Activated naive CD4-positive, alpha-beta T cell treated with anti-CD3 and anti-CD28 coated beads, Interleukin-2, amount 10 ng/mL, durations not matched to agents 7 days and 5 days (primary cell): ENCODE results near the gene SERINC3.

Source experiments
- CTCF ChIA-PET: fragments of 350-600 bp; sonication (Branson Sonifier 250); formaldehyde crosslinking; loops from one replicate; lab custom pipeline; 2021; ENCODE audit warnings: antibody characterized with exemption; lab: Charles Lee
- DNase-seq: peaks from one replicate; pipeline ENCODE4 v3.0.0-alpha.2; 2020
- H3K27ac Mint-ChIP-seq: one replicate; pipeline ENCODE4 v1.8.0; 2021; ENCODE audit warnings: mild to moderate bottlenecking, moderate library complexity, mixed read lengths
- H3K27me3 Mint-ChIP-seq: one replicate; pipeline ENCODE4 v1.8.0; 2021; ENCODE audit warnings: mild to moderate bottlenecking, mixed read lengths
- H3K36me3 Mint-ChIP-seq: one replicate; pipeline ENCODE4 v1.8.0; 2021; ENCODE audit warnings: mixed read lengths
- H3K4me1 Mint-ChIP-seq: one replicate; pipeline ENCODE4 v1.8.0; 2021; ENCODE audit warnings: mixed read lengths
- H3K4me3 Mint-ChIP-seq: one replicate; pipeline ENCODE4 v1.8.0; 2021; ENCODE audit warnings: mild to moderate bottlenecking, moderate library complexity, mixed read lengths
- H3K9me3 Mint-ChIP-seq: one replicate; pipeline ENCODE4 v1.8.0; 2021; ENCODE audit warnings: mixed read lengths

SERINC3 gene

DNA sequence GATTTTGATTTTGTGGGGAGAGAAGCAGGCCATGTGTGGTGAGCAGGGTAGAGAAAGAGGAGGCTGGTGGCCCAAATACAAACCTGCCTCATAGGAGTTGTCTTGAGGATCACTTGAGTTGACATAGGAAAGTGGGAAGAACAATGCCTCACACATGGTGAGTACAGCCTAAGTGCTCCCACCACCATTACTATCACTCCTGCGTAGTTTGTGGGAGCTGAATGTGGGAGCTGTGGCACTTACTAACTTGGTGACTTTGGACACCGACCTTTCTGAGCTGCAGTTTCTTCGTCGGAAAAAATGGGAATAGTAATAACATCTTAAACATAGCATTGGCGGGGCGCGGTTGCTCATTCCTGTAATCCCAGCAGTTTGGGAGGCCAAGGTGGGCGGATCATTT, 25.5 kb upstream of the SERINC3 start:
- Mint-ChIP-seq H3K27me3 (no peaks in the 10 kb centered on the region), H3K4me3 (no peak overlapping the region), H3K36me3 (no peaks in the 10 kb centered on the region), H3K4me1 (no peaks in the 10 kb centered on the region), H3K27ac (no peak overlapping the region), H3K9me3 (no peaks in the 10 kb centered on the region)
- CTCF ChIA-PET = no interaction called here
- no peak for DNase-seq

DNA sequence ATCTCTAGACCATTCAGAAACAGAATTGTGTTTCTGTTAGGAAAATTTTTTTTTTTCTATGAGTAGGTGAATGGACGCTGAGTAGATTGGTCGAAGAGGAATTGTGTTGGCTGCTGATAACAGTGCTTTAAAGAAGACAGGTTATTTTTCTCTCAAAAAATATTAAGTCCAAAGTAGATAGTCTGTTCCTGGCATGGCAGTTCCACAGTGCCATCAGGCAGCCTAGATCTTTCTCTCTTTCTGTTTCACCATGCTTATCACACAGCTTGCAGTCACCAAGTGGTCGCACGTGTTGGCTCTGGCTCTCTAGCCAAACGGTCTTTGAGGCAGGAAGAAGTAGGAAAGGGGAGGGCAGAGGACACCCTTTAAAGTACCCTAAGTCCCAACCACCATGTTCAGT, 22.4 kb upstream of the SERINC3 start:
- CTCF ChIA-PET = no interaction called here
- no peaks in the 10 kb centered on the region for H3K36me3 Mint-ChIP-seq

DNA sequence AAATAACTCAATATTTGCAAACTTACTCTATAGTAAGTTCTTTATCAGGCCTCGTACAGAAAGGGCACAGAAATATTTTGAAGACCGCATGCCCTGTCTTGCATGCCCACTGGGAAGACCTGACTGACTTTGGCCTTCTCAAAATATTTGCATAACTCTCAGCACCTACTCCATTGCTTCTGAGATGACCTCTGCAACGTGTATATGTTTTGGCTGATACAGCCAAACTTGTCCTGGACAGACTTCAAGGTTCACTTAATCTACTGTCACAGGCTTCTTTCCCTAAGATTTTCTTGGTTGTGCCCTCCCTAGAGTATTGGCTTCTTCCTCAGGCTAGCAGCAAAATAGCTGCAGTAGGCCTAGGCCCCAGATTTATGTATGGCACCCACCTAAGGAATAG, 21.5 kb upstream of the SERINC3 start:
- DNase-seq = no peak
- Mint-ChIP-seq H3K27ac (no peak overlapping the region), H3K4me3 (no peak overlapping the region), H3K4me1 (no peaks in the 10 kb centered on the region), H3K9me3 (no peaks in the 10 kb centered on the region), H3K36me3 (no peaks in the 10 kb centered on the region), H3K27me3 (no peaks in the 10 kb centered on the region)
- CTCF ChIA-PET = no interaction called here

More for the DNA sequence above, 22.4 kb upstream of the SERINC3 start:
- no peak overlapping the region for H3K4me3 Mint-ChIP-seq
- no peak for DNase-seq
- no peaks in the 10 kb centered on the region for H3K27me3 Mint-ChIP-seq
- H3K4me1 Mint-ChIP-seq = no peaks in the 10 kb centered on the region
- H3K9me3 Mint-ChIP-seq = no peaks in the 10 kb centered on the region
- no peak overlapping the region for H3K27ac Mint-ChIP-seq

DNA sequence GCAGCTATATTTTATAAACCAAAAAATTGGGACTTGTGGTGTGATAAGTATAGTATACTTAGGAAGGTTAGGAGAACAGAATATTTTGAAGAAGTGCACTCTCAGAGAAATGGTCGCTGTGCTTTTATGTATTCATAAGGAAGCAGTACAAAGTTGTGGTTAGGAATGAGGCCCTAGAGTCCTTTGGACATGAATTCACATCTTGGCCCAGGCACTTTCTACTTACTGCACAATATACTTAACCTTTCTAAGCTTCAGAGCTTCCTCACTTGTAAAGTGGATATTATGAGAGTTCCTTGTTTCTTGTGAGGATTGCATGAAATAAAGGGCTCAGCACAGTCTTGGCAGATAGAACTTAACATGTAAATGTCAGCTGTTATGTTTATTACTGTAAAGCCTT, 21.0 kb upstream of the SERINC3 start:
- CTCF ChIA-PET = no interaction called here
- Mint-ChIP-seq H3K4me1 (no peaks in the 10 kb centered on the region), H3K27me3 (no peaks in the 10 kb centered on the region), H3K27ac (no peak overlapping the region), H3K36me3 (no peaks in the 10 kb centered on the region), H3K9me3 (no peaks in the 10 kb centered on the region), H3K4me3 (no peak overlapping the region)
- DNase-seq = no peak

DNA sequence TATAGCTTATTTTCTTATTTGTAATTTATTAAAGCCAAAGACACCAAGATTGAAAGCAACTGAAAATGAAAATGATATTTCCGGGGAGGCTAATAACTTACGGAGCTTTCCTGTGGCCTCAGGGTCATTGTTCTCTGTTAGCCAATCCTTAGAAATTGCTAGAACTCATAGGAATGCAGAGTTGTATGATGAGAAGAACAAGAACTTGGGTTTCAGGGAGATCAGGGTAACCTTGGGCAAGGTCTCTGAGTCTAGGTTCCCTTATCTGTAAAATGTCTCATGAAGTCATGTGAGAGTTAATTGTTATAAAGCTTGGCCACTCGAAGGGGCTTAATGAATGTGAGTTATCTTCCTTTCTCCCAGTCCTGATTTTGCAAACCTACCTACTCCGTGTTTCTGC, 20.1 kb upstream of the SERINC3 start:
- DNase-seq = no peak
- Mint-ChIP-seq H3K36me3 (no peaks in the 10 kb centered on the region), H3K27me3 (no peaks in the 10 kb centered on the region), H3K27ac (no peak overlapping the region), H3K4me1 (no peaks in the 10 kb centered on the region), H3K9me3 (no peaks in the 10 kb centered on the region), H3K4me3 (no peak overlapping the region)
- CTCF ChIA-PET = interaction anchor here (0.9 kb wide), 1 partner anchor 56 kb away, joined by 3 read pairs; no protein-coding TSS in a partner anchor

- Mint-ChIP-seq H3K4me3 (no peak overlapping the region), H3K36me3 (no peaks in the 10 kb centered on the region), H3K4me1 (no peaks in the 10 kb centered on the region), H3K27me3 (peaks cover 8% of the 10 kb centered on the region), H3K9me3 (no peaks in the 10 kb centered on the region), H3K27ac (no peak overlapping the region)
- DNase-seq = no peak
- CTCF ChIA-PET = no interaction called here
Observed at GRCh38 chr20:44540834-44541233, 19.0 kb upstream of the SERINC3 start.

DNA sequence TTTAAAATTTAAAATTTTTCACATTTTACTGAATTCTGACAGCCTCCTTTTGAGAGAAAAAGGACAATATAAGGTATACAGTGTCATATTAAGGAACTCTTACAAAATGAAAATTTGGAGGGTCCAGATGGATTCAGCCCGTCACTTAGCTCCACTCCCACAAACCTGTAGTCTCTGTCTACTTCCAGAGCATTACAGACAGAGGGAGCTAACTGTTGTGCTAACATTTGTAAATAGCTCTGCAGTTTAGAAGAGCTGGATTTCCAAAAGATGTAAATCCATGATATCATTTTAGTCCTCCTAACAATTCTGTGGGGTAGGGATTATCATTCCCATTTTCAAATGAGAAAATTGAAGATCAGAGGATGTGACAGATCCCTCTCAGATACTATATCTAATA, 16.1 kb upstream of the SERINC3 start:
- Mint-ChIP-seq H3K4me1 (no peaks in the 10 kb centered on the region), H3K4me3 (no peak overlapping the region), H3K27me3 (peaks cover 9% of the 10 kb centered on the region), H3K36me3 (no peaks in the 10 kb centered on the region), H3K27ac (no peak overlapping the region), H3K9me3 (no peaks in the 10 kb centered on the region)
- no peak for DNase-seq
- CTCF ChIA-PET = no interaction called here

DNA sequence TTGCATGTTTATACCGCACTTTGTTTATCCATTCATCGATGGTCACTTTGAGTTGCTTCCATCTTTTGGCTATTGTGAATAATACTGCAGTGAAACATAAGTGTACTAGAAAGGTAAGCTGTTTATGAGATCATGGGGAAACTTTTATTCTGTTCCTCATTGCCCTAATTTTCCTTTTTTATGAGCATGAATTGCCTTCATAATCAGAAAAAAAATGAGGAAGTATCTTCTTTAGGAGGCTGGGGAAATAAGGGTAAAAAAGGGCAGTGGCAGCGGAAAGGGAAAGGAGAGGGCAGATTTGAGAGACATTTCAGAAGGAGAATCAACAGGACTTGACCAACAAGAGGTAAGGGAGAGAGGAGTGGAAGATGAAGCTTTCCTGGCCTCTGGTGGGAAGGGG, 14.3 kb upstream of the SERINC3 start:
- DNase-seq = no peak
- no peaks in the 10 kb centered on the region for H3K36me3 Mint-ChIP-seq
- H3K4me3 Mint-ChIP-seq = no peak overlapping the region
- no peaks in the 10 kb centered on the region for H3K9me3 Mint-ChIP-seq
- peaks cover 13% of the 10 kb centered on the region for H3K27me3 Mint-ChIP-seq
- peaks cover 6% of the 10 kb centered on the region for H3K4me1 Mint-ChIP-seq
- CTCF ChIA-PET = no interaction called here
- H3K27ac Mint-ChIP-seq = no peak overlapping the region

- no peak for DNase-seq
- CTCF ChIA-PET = no interaction called here
- Mint-ChIP-seq H3K4me1 (peaks cover 9% of the 10 kb centered on the region), H3K9me3 (no peaks in the 10 kb centered on the region), H3K36me3 (no peaks in the 10 kb centered on the region), H3K27me3 (peaks cover 13% of the 10 kb centered on the region), H3K4me3 (no peak overlapping the region), H3K27ac (no peak overlapping the region)
Observed at GRCh38 chr20:44533928-44534327, 12.1 kb upstream of the SERINC3 start.

GRCh38 chr20:44532981-44533331, 11.1 kb upstream of the SERINC3 start:
- Mint-ChIP-seq H3K27me3 (peaks cover 18% of the 10 kb centered on the region), H3K36me3 (no peaks in the 10 kb centered on the region), H3K9me3 (no peaks in the 10 kb centered on the region), H3K4me1 (peaks cover 9% of the 10 kb centered on the region), H3K27ac (no peak overlapping the region), H3K4me3 (no peak overlapping the region)
- CTCF ChIA-PET = no interaction called here
- peak; percentile 55 for DNase-seq

DNA sequence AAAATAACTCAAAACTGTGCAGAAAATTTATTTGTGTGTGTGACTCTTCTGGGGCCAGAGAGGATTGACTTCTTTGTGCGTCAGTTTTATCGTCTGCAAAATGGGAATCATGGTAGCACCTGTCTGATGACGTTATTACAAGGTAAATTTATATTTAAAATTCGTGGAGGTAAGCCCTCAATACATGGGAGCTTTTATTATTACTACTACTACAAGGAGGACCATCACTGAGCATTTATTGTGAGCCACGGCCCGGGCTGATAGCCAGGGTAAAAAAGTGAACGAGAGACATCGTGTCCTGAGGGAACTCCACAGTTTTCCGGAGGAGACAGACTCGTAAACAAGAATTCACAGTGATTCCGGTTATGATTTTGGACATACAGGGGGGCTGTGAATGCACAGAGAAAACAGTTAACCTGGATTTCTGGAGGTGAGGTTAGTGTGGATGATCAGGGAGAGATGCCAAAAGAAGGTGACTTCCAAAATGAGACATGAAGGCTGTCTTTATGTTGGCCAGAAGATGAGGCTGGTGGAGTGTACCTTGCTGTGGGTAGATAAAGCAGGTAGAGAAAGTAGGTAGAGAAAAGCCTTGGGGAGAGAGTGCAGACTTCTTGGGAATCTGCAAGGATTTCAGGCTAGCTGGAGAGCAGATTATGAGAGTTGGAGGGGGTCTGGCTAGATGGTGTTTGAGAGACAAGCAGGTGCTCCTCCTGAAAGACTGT, 10.6 kb upstream of the SERINC3 start:
- Mint-ChIP-seq H3K27ac (no peak overlapping the region), H3K4me1 (peaks cover 9% of the 10 kb centered on the region), H3K9me3 (no peaks in the 10 kb centered on the region), H3K36me3 (no peaks in the 10 kb centered on the region), H3K27me3 (peaks cover 23% of the 10 kb centered on the region), H3K4me3 (no peak overlapping the region)
- CTCF ChIA-PET = interaction anchor here (0.8 kb wide), 1 partner anchor 78 kb away, joined by 3 read pairs; no protein-coding TSS in a partner anchor
- no peak for DNase-seq

DNA sequence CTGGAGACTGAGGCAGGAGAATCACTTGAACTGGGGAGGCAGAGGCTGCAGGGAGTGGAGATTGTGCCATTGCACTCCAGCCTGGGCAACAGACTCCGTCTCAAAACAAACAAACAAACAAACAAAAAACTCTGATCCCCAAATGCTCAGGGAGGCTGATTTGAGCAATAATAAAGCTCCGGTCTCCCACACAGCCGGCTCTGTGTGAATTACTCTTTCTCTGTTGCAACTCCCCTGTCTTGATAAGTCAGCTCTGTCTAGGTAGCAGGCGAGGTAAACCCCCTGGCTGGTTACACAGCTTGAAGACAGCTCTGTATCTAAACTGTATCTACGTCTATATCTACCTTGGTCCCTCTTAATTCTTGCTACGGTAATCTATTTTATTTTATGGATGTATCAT, 6.4 kb upstream of the SERINC3 start:
- peaks cover 13% of the 10 kb centered on the region for H3K4me1 Mint-ChIP-seq
- no peak overlapping the region for H3K4me3 Mint-ChIP-seq
- no peak for DNase-seq
- H3K27me3 Mint-ChIP-seq = peaks cover 24% of the 10 kb centered on the region
- H3K27ac Mint-ChIP-seq = no peak overlapping the region
- H3K9me3 Mint-ChIP-seq = no peaks in the 10 kb centered on the region
- CTCF ChIA-PET = no interaction called here
- H3K36me3 Mint-ChIP-seq = no peaks in the 10 kb centered on the region

GRCh38 chr20:44527716-44528199, 5.9 kb upstream of the SERINC3 start:
- Mint-ChIP-seq H3K36me3 (no peaks in the 10 kb centered on the region), H3K4me3 (no peak overlapping the region), H3K4me1 (peaks cover 19% of the 10 kb centered on the region), H3K27me3 (peaks cover 24% of the 10 kb centered on the region), H3K27ac (no peak overlapping the region), H3K9me3 (no peaks in the 10 kb centered on the region)
- DNase-seq = no peak
- CTCF ChIA-PET = no interaction called here

GRCh38 chr20:44526129-44526528, 4.3 kb upstream of the SERINC3 start:
- Mint-ChIP-seq H3K27me3 (peaks cover 20% of the 10 kb centered on the region), H3K27ac (no peak overlapping the region), H3K9me3 (no peaks in the 10 kb centered on the region), H3K4me3 (no peak overlapping the region), H3K36me3 (peaks cover 2% of the 10 kb centered on the region), H3K4me1 (peaks cover 24% of the 10 kb centered on the region)
- CTCF ChIA-PET = no interaction called here
- DNase-seq = no peak

GRCh38 chr20:44523746-44524145, 1.9 kb upstream of the SERINC3 start:
- H3K4me1 Mint-ChIP-seq = peaks cover 42% of the 10 kb centered on the region
- H3K9me3 Mint-ChIP-seq = no peaks in the 10 kb centered on the region
- peaks cover 20% of the 10 kb centered on the region for H3K27me3 Mint-ChIP-seq
- CTCF ChIA-PET = interaction anchor here (1.1 kb wide), 1 partner anchor 80 kb away, joined by 3 read pairs; no protein-coding TSS in a partner anchor
- H3K4me3 Mint-ChIP-seq = no peak overlapping the region
- no peak for DNase-seq
- H3K36me3 Mint-ChIP-seq = peaks cover 17% of the 10 kb centered on the region
- no peak overlapping the region for H3K27ac Mint-ChIP-seq
